Prostate gland (tissue), 2 donors: ENCODE data around the gene IL24.

ENCODE experiments used
- CTCF ChIP-seq, 4 experiments: fragments of 200-600 bp in 2 of 4; fragments of 450-650 bp in 2 of 4; sonication (generic) in 2 of 4; IDR thresholded peaks; 1 replicate in 3 of 4; 2 replicates in 1 of 4; pipeline ENCODE4 v1.5.1; 2016 to 2019; ENCODE audit warnings: antibody characterized with exemption in 4 of 4, mild to moderate bottlenecking in 2 of 4, moderate library complexity in 2 of 4
- POLR2A ChIP-seq: fragments of 450-650 bp; IDR thresholded peaks from one replicate; pipeline ENCODE4 v1.6.1; 2016; ENCODE audit warnings: antibody characterized with exemption, mild to moderate bottlenecking
- POLR2AphosphoS5 ChIP-seq: sonication (generic); formaldehyde crosslinking; IDR thresholded peaks from one replicate; pipeline ENCODE4 v1.6.1; 2017; ENCODE audit warnings: antibody characterized with exemption

GRCh38 chr1:206918076-206918475, 20.8 kb downstream of the IL24 start:
- TF ChIP-seq POLR2AphosphoS5, result no peak
- TF ChIP-seq CTCF (IDR thresholded peaks at IDR 0.05), result no peak
- TF ChIP-seq POLR2A, result no peak
